Liver (tissue), 9 donors: ENCODE results near the gene FGF14. TPM values are rescaled to one million over a fixed set of nuclear protein-coding genes. Genes with fewer than 3 reads are reported as not detected.

ENCODE experiments used
- DNase-seq: peaks from one replicate; pipeline ENCODE4 v3.0.0-alpha.2; 2017; ENCODE audit warnings: low spot score
- H3K27ac ChIP-seq, 2 donors: one replicate each; pipeline ENCODE4 v1.7.0; 2013; ENCODE audit warnings: inconsistent platforms in 2 of 2, low read length in 2 of 2, control low read depth in 1 of 2, low read depth in 1 of 2, mild to moderate bottlenecking in 1 of 2
- H3K27me3 ChIP-seq, 4 donors: one replicate each; pipeline versions ENCODE4 v1.6.1 to v1.7.0; 2013; ENCODE audit warnings: low read length in 3 of 4, inconsistent platforms in 1 of 4, mild to moderate bottlenecking in 1 of 4, moderate library complexity in 1 of 4; ENCODE audit not compliant: control insufficient read depth in 4 of 4, insufficient read depth in 4 of 4
- H3K36me3 ChIP-seq, 4 donors: one replicate each; pipeline versions ENCODE4 v1.6.1 to v1.7.0; 2013; ENCODE audit warnings: low read length in 3 of 4, mild to moderate bottlenecking in 3 of 4, low read depth in 1 of 4, moderate library complexity in 1 of 4; ENCODE audit not compliant: control insufficient read depth in 4 of 4, insufficient read depth in 3 of 4
- H3K4me1 ChIP-seq, 4 donors: one replicate each; pipeline versions ENCODE4 v1.6.1 to v1.7.0; 2013; ENCODE audit warnings: low read length in 3 of 4, mild to moderate bottlenecking in 3 of 4, moderate library complexity in 1 of 4; ENCODE audit not compliant: control insufficient read depth in 4 of 4, insufficient read depth in 4 of 4
- H3K4me3 ChIP-seq, 3 donors: one replicate each; pipeline versions ENCODE4 v1.6.1 to v1.7.0; 2013; ENCODE audit warnings: low read length in 3 of 3, control low read depth in 1 of 3, low read depth in 1 of 3, mild to moderate bottlenecking in 1 of 3
- H3K9ac ChIP-seq, 2 donors: one replicate each; pipeline ENCODE4 v1.7.0; 2013; ENCODE audit warnings: low read length in 2 of 2, mild to moderate bottlenecking in 2 of 2, moderate library complexity in 2 of 2, control low read depth in 1 of 2, low read depth in 1 of 2
- H3K9me3 ChIP-seq, 4 donors: one replicate each; pipeline versions ENCODE4 v1.6.1 to v1.7.0; 2013; ENCODE audit warnings: low read length in 3 of 4; ENCODE audit not compliant: control insufficient read depth in 4 of 4
- CTCF ChIP-seq: fragments of 150-350 bp; IDR thresholded peaks from 2 replicates; pipeline ENCODE4 v1.5.1; 2017; ENCODE audit warnings: improper control_type of control experiment, low read depth, low read length; ENCODE audit not compliant: missing input control
- EGR1 ChIP-seq, 2 donors: IDR thresholded peaks; 2 replicates each; pipeline ENCODE4 v1.6.1; 2016 to 2018; ENCODE audit warnings: antibody characterized with exemption in 2 of 2, low read depth in 2 of 2
- FOXA1 ChIP-seq: IDR thresholded peaks from 2 replicates; pipeline ENCODE4 v1.6.1; 2016; ENCODE audit warnings: antibody characterized with exemption
- FOXA2 ChIP-seq: IDR thresholded peaks from 2 replicates; pipeline ENCODE4 v1.6.1; 2016; ENCODE audit warnings: antibody characterized with exemption
- GABPA ChIP-seq, 2 donors: IDR thresholded peaks in 1 of 2; conservative IDR thresholded peaks in 1 of 2; 2 replicates each; pipeline ENCODE4 v1.6.1; 2016; ENCODE audit warnings: antibody characterized with exemption in 2 of 2, mild to moderate bottlenecking in 1 of 2, moderate library complexity in 1 of 2
- HNF4G ChIP-seq: IDR thresholded peaks from 2 replicates; pipeline ENCODE4 v1.6.1; 2016; ENCODE audit warnings: antibody characterized with exemption
- JUND ChIP-seq, 2 donors: IDR thresholded peaks; 2 replicates each; pipeline ENCODE4 v1.6.1; 2016; ENCODE audit warnings: antibody characterized with exemption in 2 of 2
- NR2F2 ChIP-seq: IDR thresholded peaks from 2 replicates; pipeline ENCODE4 v1.6.1; 2016; ENCODE audit warnings: antibody characterized with exemption
- RAD21 ChIP-seq, 2 donors: IDR thresholded peaks; 2 replicates each; pipeline ENCODE4 v1.6.1; 2016; ENCODE audit warnings: antibody characterized with exemption in 2 of 2, mild to moderate bottlenecking in 2 of 2
- RXRA ChIP-seq, 2 donors: IDR thresholded peaks; 2 replicates each; pipeline ENCODE4 v1.6.1; 2017 to 2018; ENCODE audit warnings: antibody characterized with exemption in 2 of 2, mild to moderate bottlenecking in 1 of 2
- SP1 ChIP-seq: IDR thresholded peaks from 2 replicates; pipeline ENCODE4 v1.6.1; 2018; ENCODE audit warnings: antibody characterized with exemption, mild to moderate bottlenecking
- TAF1 ChIP-seq: conservative IDR thresholded peaks from 2 replicates; pipeline ENCODE4 v1.6.1; 2016; ENCODE audit warnings: antibody characterized with exemption, mild to moderate bottlenecking
- WGBS: extraction: QIAGEN DNeasy Blood & Tissue Kit; methylation state at CpG from one replicate; pipeline ENCODE4 v1.1.7; 2013; 5-methylcytosine and 5-hydroxymethylcytosine counted together
- polyA plus RNA-seq, 2 donors: library from polyadenylated mRNA; stranded (reverse) in 1 of 2; unstranded in 1 of 2; fragments of 200-250 nt in 1 of 2; fragments of >200 nt in 1 of 2; fragmentation: Nextera tagmentation in 1 of 2; extraction: Ambion mirVana in 1 of 2; gene quantifications; one replicate each; pipeline versions ENCODE4 v1.2.1 to v1.2.3, GENCODE V29; 2013 to 2015
- total RNA-seq, 2 donors: library from RNA; depleted of rRNA; stranded (reverse); fragments of >200 nt; gene quantifications; one replicate each; pipeline ENCODE4 v1.2.3, GENCODE V29; 2014
- TF ChIP-seq, protein P1 (sequence below): IDR thresholded peaks from 2 replicates; pipeline ENCODE4 v1.6.1; 2016; ENCODE audit warnings: antibody characterized with exemption
- TF ChIP-seq, protein P2 (sequence below): IDR thresholded peaks from 2 replicates; pipeline ENCODE4 v1.6.1; 2016; ENCODE audit warnings: antibody characterized with exemption
- TF ChIP-seq, protein P3 (sequence below): IDR thresholded peaks from 2 replicates; pipeline ENCODE4 v1.6.1; 2016; ENCODE audit warnings: antibody characterized with exemption, mild to moderate bottlenecking
- donor health status: healthy.
- donor health status: healthy.
- donor health status: healthy.
- donor health status: healthy.
- donor health status: healthy.

The FGF14 gene
- total and polyA plus RNA-seq, 4 donors, result 0.05 to 3.3 (median 1.0) TPM

- TF ChIP-seq GABPA (IDR thresholded peaks at IDR 0.05 in 1 of 2, conservative IDR thresholded peaks at IDR 0.05 in 1 of 2) (no peak), HNF4G (no peak), RXRA (IDR thresholded peaks at IDR 0.05) (no peak), JUND (IDR thresholded peaks at IDR 0.05) (no peak), FOXA1 (no peak), FOXA2 (no peak), TAF1 (no peak), SP1 (no peak)
- no peak for DNase-seq
- H3K27ac ChIP-seq, result no peak overlapping the region
- H3K4me3 ChIP-seq, result no peak overlapping the region
- H3K4me1 ChIP-seq, result no peaks in the 10 kb centered on the region
- no peaks in the 10 kb centered on the region for H3K9me3 ChIP-seq
- no peak overlapping the region for H3K9ac ChIP-seq
- H3K36me3 ChIP-seq, result no peaks in the 10 kb centered on the region
- 79% methylated on average over 4 of the region's 4 CpGs for WGBS
- no peaks in the 10 kb centered on the region for H3K27me3 ChIP-seq
These were observed 429.7 kb downstream of the FGF14 start for GRCh38 chr13:101972191-101972590.

GRCh38 chr13:101970341-101970740 lies 431.5 kb downstream of the FGF14 start:
- Histone ChIP-seq H3K4me3 (no peak overlapping the region), H3K27me3 (no peaks in the 10 kb centered on the region), H3K27ac (no peak overlapping the region), H3K36me3 (no peaks in the 10 kb centered on the region), H3K9me3 (no peaks in the 10 kb centered on the region), H3K9ac (no peak overlapping the region), H3K4me1 (no peaks in the 10 kb centered on the region)
- TF ChIP-seq HNF4G (no peak), SP1 (no peak), NR2F2 (no peak), RAD21 (IDR thresholded peaks at IDR 0.05) (no peak), RXRA (IDR thresholded peaks at IDR 0.05) (no peak)
- TF ChIP-seq, protein P1, sequence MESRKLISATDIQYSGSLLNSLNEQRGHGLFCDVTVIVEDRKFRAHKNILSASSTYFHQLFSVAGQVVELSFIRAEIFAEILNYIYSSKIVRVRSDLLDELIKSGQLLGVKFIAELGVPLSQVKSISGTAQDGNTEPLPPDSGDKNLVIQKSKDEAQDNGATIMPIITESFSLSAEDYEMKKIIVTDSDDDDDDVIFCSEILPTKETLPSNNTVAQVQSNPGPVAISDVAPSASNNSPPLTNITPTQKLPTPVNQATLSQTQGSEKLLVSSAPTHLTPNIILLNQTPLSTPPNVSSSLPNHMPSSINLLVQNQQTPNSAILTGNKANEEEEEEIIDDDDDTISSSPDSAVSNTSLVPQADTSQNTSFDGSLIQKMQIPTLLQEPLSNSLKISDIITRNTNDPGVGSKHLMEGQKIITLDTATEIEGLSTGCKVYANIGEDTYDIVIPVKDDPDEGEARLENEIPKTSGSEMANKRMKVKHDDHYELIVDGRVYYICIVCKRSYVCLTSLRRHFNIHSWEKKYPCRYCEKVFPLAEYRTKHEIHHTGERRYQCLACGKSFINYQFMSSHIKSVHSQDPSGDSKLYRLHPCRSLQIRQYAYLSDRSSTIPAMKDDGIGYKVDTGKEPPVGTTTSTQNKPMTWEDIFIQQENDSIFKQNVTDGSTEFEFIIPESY, result no peak
- TF ChIP-seq, protein P2, sequence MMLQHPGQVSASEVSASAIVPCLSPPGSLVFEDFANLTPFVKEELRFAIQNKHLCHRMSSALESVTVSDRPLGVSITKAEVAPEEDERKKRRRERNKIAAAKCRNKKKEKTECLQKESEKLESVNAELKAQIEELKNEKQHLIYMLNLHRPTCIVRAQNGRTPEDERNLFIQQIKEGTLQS, result no peak
- 51% methylated on average over 2 of the region's 2 CpGs for WGBS
- no peak for DNase-seq

DNA sequence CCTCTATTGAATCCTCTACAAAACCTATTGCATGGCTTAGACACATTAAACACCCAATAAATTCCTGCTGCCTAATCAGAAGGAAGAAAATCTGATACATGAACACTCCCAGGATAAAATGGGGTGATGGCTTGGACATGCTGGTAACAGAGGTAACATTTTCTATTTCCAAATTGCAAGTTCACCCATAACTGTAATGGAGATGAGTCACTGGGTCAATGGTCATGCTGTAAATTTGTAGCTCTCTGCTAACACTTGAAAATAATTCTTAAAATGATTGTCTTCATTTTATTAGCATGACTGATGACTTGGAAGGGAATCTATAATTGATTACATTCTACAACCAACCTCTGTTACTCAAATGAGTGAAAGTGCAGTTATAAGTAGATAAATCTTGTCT lies 434.1 kb downstream of the FGF14 start:
- Histone ChIP-seq H3K9me3 (no peaks in the 10 kb centered on the region), H3K4me1 (no peaks in the 10 kb centered on the region), H3K36me3 (no peaks in the 10 kb centered on the region), H3K9ac (no peak overlapping the region), H3K27ac (no peak overlapping the region), H3K27me3 (no peaks in the 10 kb centered on the region), H3K4me3 (no peak overlapping the region)
- TF ChIP-seq RAD21 (IDR thresholded peaks at IDR 0.05) (no peak), FOXA1 (no peak), SP1 (no peak), CTCF (no peak), TAF1 (no peak), NR2F2 (no peak), EGR1 (IDR thresholded peaks at IDR 0.05; ENCODE audit: low read depth in 2 of 2) (no peak), JUND (IDR thresholded peaks at IDR 0.05) (no peak)
- TF ChIP-seq, protein P3, sequence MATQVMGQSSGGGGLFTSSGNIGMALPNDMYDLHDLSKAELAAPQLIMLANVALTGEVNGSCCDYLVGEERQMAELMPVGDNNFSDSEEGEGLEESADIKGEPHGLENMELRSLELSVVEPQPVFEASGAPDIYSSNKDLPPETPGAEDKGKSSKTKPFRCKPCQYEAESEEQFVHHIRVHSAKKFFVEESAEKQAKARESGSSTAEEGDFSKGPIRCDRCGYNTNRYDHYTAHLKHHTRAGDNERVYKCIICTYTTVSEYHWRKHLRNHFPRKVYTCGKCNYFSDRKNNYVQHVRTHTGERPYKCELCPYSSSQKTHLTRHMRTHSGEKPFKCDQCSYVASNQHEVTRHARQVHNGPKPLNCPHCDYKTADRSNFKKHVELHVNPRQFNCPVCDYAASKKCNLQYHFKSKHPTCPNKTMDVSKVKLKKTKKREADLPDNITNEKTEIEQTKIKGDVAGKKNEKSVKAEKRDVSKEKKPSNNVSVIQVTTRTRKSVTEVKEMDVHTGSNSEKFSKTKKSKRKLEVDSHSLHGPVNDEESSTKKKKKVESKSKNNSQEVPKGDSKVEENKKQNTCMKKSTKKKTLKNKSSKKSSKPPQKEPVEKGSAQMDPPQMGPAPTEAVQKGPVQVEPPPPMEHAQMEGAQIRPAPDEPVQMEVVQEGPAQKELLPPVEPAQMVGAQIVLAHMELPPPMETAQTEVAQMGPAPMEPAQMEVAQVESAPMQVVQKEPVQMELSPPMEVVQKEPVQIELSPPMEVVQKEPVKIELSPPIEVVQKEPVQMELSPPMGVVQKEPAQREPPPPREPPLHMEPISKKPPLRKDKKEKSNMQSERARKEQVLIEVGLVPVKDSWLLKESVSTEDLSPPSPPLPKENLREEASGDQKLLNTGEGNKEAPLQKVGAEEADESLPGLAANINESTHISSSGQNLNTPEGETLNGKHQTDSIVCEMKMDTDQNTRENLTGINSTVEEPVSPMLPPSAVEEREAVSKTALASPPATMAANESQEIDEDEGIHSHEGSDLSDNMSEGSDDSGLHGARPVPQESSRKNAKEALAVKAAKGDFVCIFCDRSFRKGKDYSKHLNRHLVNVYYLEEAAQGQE, result no peak
- no peak for DNase-seq
